Measurements from ENCODE around the gene MYO15B.

DNA sequence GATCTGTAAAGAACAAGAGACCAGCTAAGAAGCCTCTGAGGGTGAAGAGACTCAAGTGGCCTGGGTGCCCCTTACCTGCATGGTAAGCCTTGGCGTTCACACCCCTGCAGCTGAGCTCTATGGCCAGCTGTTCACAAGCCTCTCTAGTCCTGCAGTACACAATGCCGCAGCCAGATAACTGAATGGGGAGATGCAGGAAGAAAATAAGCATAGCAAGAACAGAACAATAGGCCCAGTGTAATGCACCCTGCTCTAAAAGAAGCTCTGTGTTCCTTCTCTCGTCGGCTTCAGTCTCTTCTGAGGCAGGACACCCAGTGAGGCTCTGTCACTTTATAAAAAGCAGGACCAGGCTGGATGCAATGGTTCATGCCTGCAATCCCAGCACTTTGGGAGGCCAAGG lies 73.9 kb downstream of the MYO15B start:
- TF ChIP-seq POLR2A (IDR thresholded peaks at IDR 0.05) = no peak
- TF ChIP-seq, protein P1, sequence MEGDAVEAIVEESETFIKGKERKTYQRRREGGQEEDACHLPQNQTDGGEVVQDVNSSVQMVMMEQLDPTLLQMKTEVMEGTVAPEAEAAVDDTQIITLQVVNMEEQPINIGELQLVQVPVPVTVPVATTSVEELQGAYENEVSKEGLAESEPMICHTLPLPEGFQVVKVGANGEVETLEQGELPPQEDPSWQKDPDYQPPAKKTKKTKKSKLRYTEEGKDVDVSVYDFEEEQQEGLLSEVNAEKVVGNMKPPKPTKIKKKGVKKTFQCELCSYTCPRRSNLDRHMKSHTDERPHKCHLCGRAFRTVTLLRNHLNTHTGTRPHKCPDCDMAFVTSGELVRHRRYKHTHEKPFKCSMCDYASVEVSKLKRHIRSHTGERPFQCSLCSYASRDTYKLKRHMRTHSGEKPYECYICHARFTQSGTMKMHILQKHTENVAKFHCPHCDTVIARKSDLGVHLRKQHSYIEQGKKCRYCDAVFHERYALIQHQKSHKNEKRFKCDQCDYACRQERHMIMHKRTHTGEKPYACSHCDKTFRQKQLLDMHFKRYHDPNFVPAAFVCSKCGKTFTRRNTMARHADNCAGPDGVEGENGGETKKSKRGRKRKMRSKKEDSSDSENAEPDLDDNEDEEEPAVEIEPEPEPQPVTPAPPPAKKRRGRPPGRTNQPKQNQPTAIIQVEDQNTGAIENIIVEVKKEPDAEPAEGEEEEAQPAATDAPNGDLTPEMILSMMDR (IDR thresholded peaks at IDR 0.05) = no peak

All from adrenal gland (tissue), 5 donors.